OCI-LY3 (cell line): ENCODE results near the gene PALLD.

Source experiments
- H2AFZ ChIP-seq: fragments of 200-600, 300-600 bp; shearing (Covaris generic); 2 replicates; pipeline ENCODE4 v1.6.0; 2014; ENCODE audit warnings: antibody characterized with exemption, low read depth, low read length
- H3K27ac ChIP-seq: fragments of 200-600, 300-600 bp; sonication (generic); 2 replicates; pipeline ENCODE4 v1.5.1; 2014; ENCODE audit warnings: mild to moderate bottlenecking, low read length, moderate library complexity, mixed read lengths
- H3K27me3 ChIP-seq: fragments of 200-600, 300-600 bp; sonication (generic); 2 replicates; pipeline ENCODE4 v1.6.1; 2014; ENCODE audit warnings: low read depth, low read length, mixed read lengths
- H3K36me3 ChIP-seq: fragments of 200-600, 300-600 bp; sonication (generic); replicated peaks from 2 replicates; pipeline ENCODE3; 2014; ENCODE audit warnings: low read depth, low read length, mixed read lengths
- H3K4me1 ChIP-seq: fragments of 300-600, 200-600 bp; sonication (generic); 2 replicates; pipeline ENCODE4 v1.6.1; 2014; ENCODE audit warnings: low read length, mixed read lengths
- H3K4me2 ChIP-seq: fragments of 200-600, 300-600 bp; sonication (generic); 2 replicates; pipeline ENCODE4 v1.6.1; 2014; ENCODE audit warnings: low read length, mixed read lengths
- H3K4me3 ChIP-seq: fragments of 300-600, 200-600 bp; sonication (generic); 2 replicates; pipeline ENCODE4 v1.5.1; 2014; ENCODE audit warnings: antibody characterized with exemption, mild to moderate bottlenecking, low read length, moderate library complexity
- H3K79me2 ChIP-seq: fragments of 300-600, 200-600 bp; shearing (Covaris generic); 2 replicates; pipeline ENCODE4 v1.6.1; 2014; ENCODE audit warnings: mild to moderate bottlenecking, low read length, mixed read lengths
- H3K9ac ChIP-seq: fragments of 300-600, 200-600 bp; shearing (Covaris generic); 2 replicates; pipeline ENCODE4 v1.6.0; 2014; ENCODE audit warnings: mild to moderate bottlenecking, low read length, moderate library complexity
- H3K9me3 ChIP-seq: fragments of 200-600, 300-600 bp; shearing (Covaris generic); 2 replicates; pipeline ENCODE4 v1.6.1; 2014; ENCODE audit warnings: low read length, mixed read lengths; ENCODE audit not compliant: insufficient read depth
- H4K20me1 ChIP-seq: fragments of 200-600, 300-600 bp; sonication (generic); 2 replicates; pipeline ENCODE4 v1.6.1; 2016; ENCODE audit warnings: low read length, mixed read lengths; ENCODE audit not compliant: insufficient read depth
- EZH2phosphoT487 ChIP-seq: fragments of 200-600 bp; shearing (Covaris generic); IDR thresholded peaks from 2 replicates; pipeline ENCODE4 v1.6.1; 2018; ENCODE audit warnings: antibody characterized with exemption, mixed run types, low read depth
- TF ChIP-seq, protein P1 (sequence below): fragments of 200-600, 300-600 bp; sonication (generic); IDR thresholded peaks from 2 replicates; pipeline ENCODE4 v1.5.1; 2014; ENCODE audit warnings: antibody characterized with exemption, low read length, low read depth

PALLD gene

DNA sequence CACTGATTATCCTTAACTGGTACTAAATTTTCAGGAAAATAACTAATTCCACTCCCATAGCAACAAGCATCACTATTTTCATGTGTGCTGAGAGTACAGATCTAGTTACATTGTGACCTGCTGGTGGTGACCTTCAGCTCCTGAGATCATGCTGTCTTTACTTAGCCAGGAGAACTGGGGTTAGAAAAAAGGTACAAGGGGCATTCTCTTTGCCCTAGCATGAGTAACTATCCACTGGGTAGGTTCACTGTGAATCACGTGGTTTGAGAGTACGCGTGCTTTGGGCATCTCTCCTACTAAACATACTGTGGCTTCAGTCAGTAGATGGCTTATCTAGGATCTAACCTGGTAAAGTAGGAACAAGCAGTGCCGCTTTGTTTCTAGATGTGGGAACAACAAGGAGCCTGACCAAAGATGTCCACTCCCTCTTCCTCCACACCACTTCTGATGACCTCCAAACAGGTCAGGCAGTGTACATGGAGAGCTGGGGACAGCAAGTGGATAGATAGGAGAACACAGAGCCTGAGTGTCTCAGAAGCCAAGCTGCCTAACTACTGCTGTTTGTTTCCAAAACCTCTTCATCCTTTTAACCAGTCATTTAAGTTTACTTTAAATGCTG is 423.0 kb downstream of the PALLD start:
- Histone ChIP-seq H4K20me1 (no peaks in the 10 kb centered on the region), H3K9me3 (no peaks in the 10 kb centered on the region), H3K9ac (no peak overlapping the region), H3K79me2 (no peaks in the 10 kb centered on the region), H3K27ac (no peak overlapping the region), H3K4me2 (no peak overlapping the region), H3K36me3 (no peaks in the 10 kb centered on the region), H2AFZ (no peak overlapping the region), H3K4me1 (no peaks in the 10 kb centered on the region), H3K27me3 (no peaks in the 10 kb centered on the region), H3K4me3 (no peak overlapping the region)
- TF ChIP-seq, protein P1, sequence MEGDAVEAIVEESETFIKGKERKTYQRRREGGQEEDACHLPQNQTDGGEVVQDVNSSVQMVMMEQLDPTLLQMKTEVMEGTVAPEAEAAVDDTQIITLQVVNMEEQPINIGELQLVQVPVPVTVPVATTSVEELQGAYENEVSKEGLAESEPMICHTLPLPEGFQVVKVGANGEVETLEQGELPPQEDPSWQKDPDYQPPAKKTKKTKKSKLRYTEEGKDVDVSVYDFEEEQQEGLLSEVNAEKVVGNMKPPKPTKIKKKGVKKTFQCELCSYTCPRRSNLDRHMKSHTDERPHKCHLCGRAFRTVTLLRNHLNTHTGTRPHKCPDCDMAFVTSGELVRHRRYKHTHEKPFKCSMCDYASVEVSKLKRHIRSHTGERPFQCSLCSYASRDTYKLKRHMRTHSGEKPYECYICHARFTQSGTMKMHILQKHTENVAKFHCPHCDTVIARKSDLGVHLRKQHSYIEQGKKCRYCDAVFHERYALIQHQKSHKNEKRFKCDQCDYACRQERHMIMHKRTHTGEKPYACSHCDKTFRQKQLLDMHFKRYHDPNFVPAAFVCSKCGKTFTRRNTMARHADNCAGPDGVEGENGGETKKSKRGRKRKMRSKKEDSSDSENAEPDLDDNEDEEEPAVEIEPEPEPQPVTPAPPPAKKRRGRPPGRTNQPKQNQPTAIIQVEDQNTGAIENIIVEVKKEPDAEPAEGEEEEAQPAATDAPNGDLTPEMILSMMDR = no peak
- TF ChIP-seq EZH2phosphoT487 = no peak

DNA sequence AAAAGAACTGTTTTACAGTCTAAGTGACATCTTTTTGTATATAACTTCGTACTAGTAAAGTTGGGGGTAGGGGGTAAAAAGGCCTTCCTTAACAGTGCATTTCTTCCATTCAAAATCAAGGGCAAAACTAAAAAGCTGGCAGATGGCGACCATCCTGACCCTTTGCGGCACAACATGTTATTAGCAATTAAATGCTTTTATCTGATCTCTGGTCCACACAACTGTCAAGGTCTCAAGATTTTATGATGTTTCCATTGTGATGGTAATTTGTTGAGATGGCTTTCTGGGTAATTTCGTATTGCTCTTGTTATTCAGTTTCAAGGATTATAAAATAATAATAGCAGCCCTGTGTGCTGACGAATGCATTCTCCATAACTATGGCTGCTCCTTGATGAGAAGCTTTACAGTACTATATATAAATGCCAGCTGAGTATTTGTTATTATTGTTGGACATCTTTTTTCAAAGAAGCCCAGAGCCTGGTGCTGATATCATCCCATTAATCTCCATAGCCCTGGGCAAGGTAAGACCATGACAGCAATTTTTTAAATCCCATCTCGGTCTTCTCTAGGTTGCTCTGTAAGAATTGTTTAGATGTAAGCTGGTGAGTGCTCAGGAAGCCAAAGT is 423.7 kb downstream of the PALLD start:
- no peak overlapping the region for H3K9ac ChIP-seq

DNA sequence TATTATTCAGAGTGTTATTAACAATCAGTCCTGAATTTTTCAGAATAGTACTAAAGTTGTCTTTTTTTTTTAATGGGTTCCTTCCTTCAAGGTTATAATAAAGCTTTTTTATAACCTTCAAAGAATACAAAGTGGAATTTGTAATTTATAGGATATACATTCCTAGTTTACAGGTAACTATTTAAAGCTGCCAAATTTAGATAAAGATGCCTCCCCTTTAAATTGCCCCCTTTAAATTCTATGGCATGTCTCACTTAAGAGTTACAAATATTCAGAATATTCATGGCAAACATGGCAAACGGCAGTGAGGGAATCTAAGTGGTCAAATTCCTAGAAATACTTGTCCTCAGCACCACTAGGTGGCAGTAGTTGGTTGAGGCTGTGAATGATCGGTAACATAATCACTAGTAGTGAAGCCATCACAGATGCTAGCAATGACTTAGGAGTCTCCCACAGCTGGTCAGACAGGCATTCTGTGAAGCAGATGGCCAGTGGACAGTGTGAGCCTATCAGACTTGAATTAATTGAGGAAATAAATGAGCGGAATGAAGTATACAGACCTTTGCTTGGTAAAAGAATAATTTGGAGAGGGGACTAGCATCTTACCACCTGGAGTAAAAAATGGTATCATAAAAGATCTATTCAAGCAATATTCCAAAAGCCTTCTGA is 426.8 kb downstream of the PALLD start:
- peaks cover 4% of the 10 kb centered on the region for H3K36me3 ChIP-seq
- no peak for TF ChIP-seq EZH2phosphoT487
- TF ChIP-seq, protein P1 = peak; percentile 88

More for the DNA sequence above, 423.7 kb downstream of the PALLD start:
- TF ChIP-seq, protein P1 = no peak
- no peak for TF ChIP-seq EZH2phosphoT487
- no peaks in the 10 kb centered on the region for H3K9me3 ChIP-seq
- H3K4me2 ChIP-seq = no peak overlapping the region
- peaks cover 4% of the 10 kb centered on the region for H3K36me3 ChIP-seq
- H2AFZ ChIP-seq = no peak overlapping the region
- H4K20me1 ChIP-seq = no peaks in the 10 kb centered on the region
- no peak overlapping the region for H3K4me3 ChIP-seq
- no peak overlapping the region for H3K27ac ChIP-seq
- no peaks in the 10 kb centered on the region for H3K4me1 ChIP-seq
- no peaks in the 10 kb centered on the region for H3K27me3 ChIP-seq
- no peaks in the 10 kb centered on the region for H3K79me2 ChIP-seq

DNA sequence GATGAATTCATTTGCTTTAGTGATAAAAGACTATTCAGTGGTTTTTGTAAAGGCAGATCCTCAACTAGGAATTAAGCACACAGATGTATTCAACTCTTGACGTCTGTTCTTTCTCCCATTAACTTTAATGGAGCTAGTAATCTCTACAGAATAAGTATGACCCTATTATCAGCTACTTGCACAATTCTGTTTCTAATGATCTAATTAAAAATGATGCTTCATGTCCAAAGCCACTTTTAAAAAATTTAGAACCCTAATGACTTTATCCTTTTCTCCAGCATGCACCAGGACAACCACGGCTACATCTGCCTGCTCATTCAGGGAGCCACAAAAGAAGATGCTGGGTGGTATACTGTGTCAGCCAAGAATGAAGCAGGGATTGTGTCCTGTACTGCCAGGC is 427.8 kb downstream of the PALLD start:
- no peaks in the 10 kb centered on the region for H4K20me1 ChIP-seq
- H3K79me2 ChIP-seq = no peaks in the 10 kb centered on the region
- H3K36me3 ChIP-seq = peaks cover 7% of the 10 kb centered on the region
- TF ChIP-seq, protein P1 = no peak
- no peak for TF ChIP-seq EZH2phosphoT487
- H3K4me3 ChIP-seq = no peak overlapping the region
- no peak overlapping the region for H3K9ac ChIP-seq
- no peak overlapping the region for H3K27ac ChIP-seq
- H3K4me2 ChIP-seq = no peak overlapping the region
- no peaks in the 10 kb centered on the region for H3K9me3 ChIP-seq
- no peaks in the 10 kb centered on the region for H3K27me3 ChIP-seq
- H3K4me1 ChIP-seq = no peaks in the 10 kb centered on the region
- no peak overlapping the region for H2AFZ ChIP-seq

More for the DNA sequence above, 426.8 kb downstream of the PALLD start:
- H3K79me2 ChIP-seq = no peaks in the 10 kb centered on the region
- no peak overlapping the region for H3K4me2 ChIP-seq
- H3K27ac ChIP-seq = no peak overlapping the region
- H4K20me1 ChIP-seq = no peaks in the 10 kb centered on the region
- H2AFZ ChIP-seq = no peak overlapping the region
- H3K27me3 ChIP-seq = no peaks in the 10 kb centered on the region
- H3K9ac ChIP-seq = no peak overlapping the region
- no peak overlapping the region for H3K4me3 ChIP-seq
- no peaks in the 10 kb centered on the region for H3K4me1 ChIP-seq
- no peaks in the 10 kb centered on the region for H3K9me3 ChIP-seq
